PFSK-1 (cell line): ENCODE measurements around the gene DGAT2.

Experiments used
- FOXP2 ChIP-seq: optimal IDR thresholded peaks from 2 replicates; pipeline ENCODE3; 2011; ENCODE audit warnings: borderline replicate concordance, control low read depth, inconsistent platforms; ENCODE audit not compliant: insufficient read depth; ENCODE audit errors: extremely low read length, extremely low read depth
- POLR2AphosphoS5 ChIP-seq: IDR thresholded peaks from 2 replicates; pipeline ENCODE4 v1.6.1; 2012; ENCODE audit warnings: low read depth, mild to moderate bottlenecking, control low read depth, low read length, moderate library complexity
- SIN3A ChIP-seq: IDR thresholded peaks from 2 replicates; pipeline ENCODE4 v1.6.1; 2012; ENCODE audit warnings: mild to moderate bottlenecking, low read length, moderate library complexity, borderline replicate concordance; ENCODE audit not compliant: insufficient read depth
- TAF1 ChIP-seq: IDR thresholded peaks from 2 replicates; pipeline ENCODE4 v1.6.1; 2012; ENCODE audit warnings: low read length, control low read depth, borderline replicate concordance; ENCODE audit not compliant: insufficient read depth
- TF ChIP-seq, protein P1 (sequence below), 2 experiments: IDR thresholded peaks; 2 replicates each; pipeline versions ENCODE4 v1.6.1 to v1.8.0; 2011 to 2012; ENCODE audit warnings: low read depth in 2 of 2, low read length in 2 of 2, control low read depth in 1 of 2, inconsistent platforms in 1 of 2, mild to moderate bottlenecking in 1 of 2, moderate library complexity in 1 of 2; ENCODE audit not compliant: insufficient read depth in 1 of 2

DGAT2 gene

DNA sequence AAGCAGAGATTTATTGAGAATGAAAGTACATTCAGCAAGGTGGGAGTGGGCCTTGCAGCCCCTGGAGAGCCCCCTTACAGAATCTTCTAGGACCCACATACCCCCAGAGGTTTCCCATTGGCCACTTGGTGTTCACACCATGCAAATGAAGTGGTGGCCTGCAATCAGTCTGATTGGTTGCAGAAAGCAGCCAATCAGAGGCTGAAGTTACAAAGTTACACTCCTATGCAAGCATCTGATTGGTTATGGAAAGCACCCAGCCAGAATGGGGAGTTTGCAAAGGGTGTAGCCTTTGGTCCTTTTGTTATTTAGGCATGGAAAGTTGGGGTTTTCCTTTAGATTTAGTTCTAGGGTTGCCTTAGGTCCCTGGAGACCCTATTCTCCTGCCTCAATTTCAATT, 81.3 kb downstream of the DGAT2 start:
- TF ChIP-seq SIN3A (no peak), POLR2AphosphoS5 (no peak), TAF1 (no peak), FOXP2 (no peak)
- TF ChIP-seq, protein P1, sequence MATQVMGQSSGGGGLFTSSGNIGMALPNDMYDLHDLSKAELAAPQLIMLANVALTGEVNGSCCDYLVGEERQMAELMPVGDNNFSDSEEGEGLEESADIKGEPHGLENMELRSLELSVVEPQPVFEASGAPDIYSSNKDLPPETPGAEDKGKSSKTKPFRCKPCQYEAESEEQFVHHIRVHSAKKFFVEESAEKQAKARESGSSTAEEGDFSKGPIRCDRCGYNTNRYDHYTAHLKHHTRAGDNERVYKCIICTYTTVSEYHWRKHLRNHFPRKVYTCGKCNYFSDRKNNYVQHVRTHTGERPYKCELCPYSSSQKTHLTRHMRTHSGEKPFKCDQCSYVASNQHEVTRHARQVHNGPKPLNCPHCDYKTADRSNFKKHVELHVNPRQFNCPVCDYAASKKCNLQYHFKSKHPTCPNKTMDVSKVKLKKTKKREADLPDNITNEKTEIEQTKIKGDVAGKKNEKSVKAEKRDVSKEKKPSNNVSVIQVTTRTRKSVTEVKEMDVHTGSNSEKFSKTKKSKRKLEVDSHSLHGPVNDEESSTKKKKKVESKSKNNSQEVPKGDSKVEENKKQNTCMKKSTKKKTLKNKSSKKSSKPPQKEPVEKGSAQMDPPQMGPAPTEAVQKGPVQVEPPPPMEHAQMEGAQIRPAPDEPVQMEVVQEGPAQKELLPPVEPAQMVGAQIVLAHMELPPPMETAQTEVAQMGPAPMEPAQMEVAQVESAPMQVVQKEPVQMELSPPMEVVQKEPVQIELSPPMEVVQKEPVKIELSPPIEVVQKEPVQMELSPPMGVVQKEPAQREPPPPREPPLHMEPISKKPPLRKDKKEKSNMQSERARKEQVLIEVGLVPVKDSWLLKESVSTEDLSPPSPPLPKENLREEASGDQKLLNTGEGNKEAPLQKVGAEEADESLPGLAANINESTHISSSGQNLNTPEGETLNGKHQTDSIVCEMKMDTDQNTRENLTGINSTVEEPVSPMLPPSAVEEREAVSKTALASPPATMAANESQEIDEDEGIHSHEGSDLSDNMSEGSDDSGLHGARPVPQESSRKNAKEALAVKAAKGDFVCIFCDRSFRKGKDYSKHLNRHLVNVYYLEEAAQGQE (IDR thresholded peaks at IDR 0.05; ENCODE audit: insufficient read depth in 1 of 2, low read depth in 2 of 2, low read length in 2 of 2) = no peak

GRCh38 chr11:75850787-75851186, 82.2 kb downstream of the DGAT2 start:
- TF ChIP-seq, protein P1 (IDR thresholded peaks at IDR 0.05; ENCODE audit: insufficient read depth in 1 of 2, low read depth in 2 of 2, low read length in 2 of 2) = no peak
